NK-92 (cell line): ENCODE results near the gene PDSS1.

Experiments used
- DNase-seq: peaks from one replicate; lab custom pipeline; 2025; ENCODE audit not compliant: unreplicated experiment; lab: John Stamatoyannopoulos, UW

The PDSS1 gene

DNA sequence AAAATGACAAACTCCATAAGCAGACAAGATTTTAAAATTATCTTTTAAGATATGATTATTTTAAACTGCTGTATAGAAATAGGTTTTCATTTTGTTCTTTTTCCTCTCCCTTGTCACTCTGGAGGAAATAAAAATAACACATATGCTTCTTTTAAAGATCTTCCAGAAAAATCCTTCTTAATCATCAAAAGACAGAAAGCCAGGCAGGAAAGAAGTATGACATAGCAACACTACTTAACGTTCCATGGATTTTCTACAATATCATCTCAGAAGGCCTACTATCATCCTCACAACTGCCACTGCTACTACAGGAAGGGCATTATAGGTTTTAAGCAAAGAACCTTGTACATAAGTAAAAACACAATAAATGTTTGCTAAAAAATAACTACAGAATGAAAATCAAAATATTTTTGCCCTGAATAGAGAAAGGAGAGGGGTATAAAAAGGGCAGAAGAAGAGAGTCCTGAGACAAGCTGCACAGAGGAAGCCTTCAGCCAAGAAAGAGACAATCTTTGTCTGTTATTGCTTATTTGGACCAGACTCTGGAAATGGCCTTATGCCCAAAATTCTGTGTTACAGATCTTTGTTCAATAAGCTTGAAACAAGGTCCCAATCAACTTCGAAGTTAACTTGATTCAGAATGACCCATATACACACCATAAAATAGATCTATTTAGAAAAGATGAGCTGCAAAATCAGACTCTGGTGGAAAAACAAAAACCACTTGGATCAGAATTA is 95.4 kb downstream of the PDSS1 start:
- no peak for DNase-seq
